ENCODE measurements around the gene MEIS2. TPM values are rescaled to one million over a fixed set of nuclear protein-coding genes. Genes with fewer than 3 reads are reported as not detected.

The MEIS2 gene
- total and polyA plus RNA-seq, 8 donors = 3.9 to 77.7 (median 25.9) TPM

GRCh38 chr15:37094915-37095711 is 5.2 kb downstream of the MEIS2 start:
- peaks cover 0 to 45% (median 17%) of the 10 kb centered on the region in 4 donors for H3K4me1 ChIP-seq
- H3K27me3 ChIP-seq = peaks cover 0 to 32% (median 0%) of the 10 kb centered on the region in 3 donors
- H3K4me3 ChIP-seq = peak overlapping the region; percentile 60 to 79 (median 68)
- DNase-seq = peak in 1 of 2 donors; percentile 53
- H3K36me3 ChIP-seq = peaks cover 0 to 25% (median 16%) of the 10 kb centered on the region in 4 donors
- intact Hi-C loops (cut with DNase I; ENCODE audit: low total_unique reads) = no loop called here
- 55 to 80% (median 60%) methylated on average over 35 to 36 of the region's 36 CpGs for WGBS, 5 donors
- peak overlapping the region in 4 of 5 donors; percentile 91 to 96 (median 94) for H3K27ac ChIP-seq
- TF ChIP-seq POLR2AphosphoS5 (IDR thresholded peaks at IDR 0.05) (no peak), CTCF (IDR thresholded peaks at IDR 0.05) (no peak), EP300 (IDR thresholded peaks at IDR 0.05) (no peak), POLR2A (IDR thresholded peaks at IDR 0.05) (no peak)
- no peaks in the 10 kb centered on the region for H3K9me3 ChIP-seq

GRCh38 chr15:37094333-37094914 is 5.9 kb downstream of the MEIS2 start:
- H3K9me3 ChIP-seq = no peaks in the 10 kb centered on the region
- WGBS, 5 donors = 45 to 61% (median 55%) methylated on average over 7 of the region's 7 CpGs
- TF ChIP-seq POLR2A (IDR thresholded peaks at IDR 0.05) (no peak), CTCF (IDR thresholded peaks at IDR 0.05) (no peak), POLR2AphosphoS5 (IDR thresholded peaks at IDR 0.05) (no peak), EP300 (IDR thresholded peaks at IDR 0.05) (no peak)
- peak overlapping the region in 3 of 4 donors; percentile 60 to 79 (median 75) for H3K4me3 ChIP-seq
- H3K4me1 ChIP-seq = peaks cover 0 to 49% (median 17%) of the 10 kb centered on the region in 4 donors
- peaks cover 0 to 32% (median 0%) of the 10 kb centered on the region in 3 donors for H3K27me3 ChIP-seq
- intact Hi-C loops (cut with DNase I; ENCODE audit: low total_unique reads) = no loop called here
- H3K27ac ChIP-seq = peak overlapping the region in 4 of 5 donors; percentile 91 to 96 (median 94)
- peaks cover 0 to 25% (median 16%) of the 10 kb centered on the region in 4 donors for H3K36me3 ChIP-seq
- peak in 1 of 2 donors; percentile 44 for DNase-seq

GRCh38 chr15:37093480-37094332 is 6.6 kb downstream of the MEIS2 start:
- H3K36me3 ChIP-seq = peaks cover 0 to 25% (median 16%) of the 10 kb centered on the region in 4 donors
- 61 to 77% (median 69%) methylated on average over 11 of the region's 11 CpGs for WGBS, 5 donors
- H3K27me3 ChIP-seq = peaks cover 0 to 31% (median 0%) of the 10 kb centered on the region in 3 donors
- no peak for TF ChIP-seq CTCF (IDR thresholded peaks at IDR 0.05)
- no peak for TF ChIP-seq POLR2AphosphoS5 (IDR thresholded peaks at IDR 0.05)
- no peak for TF ChIP-seq POLR2A (IDR thresholded peaks at IDR 0.05)
- no peak for TF ChIP-seq EP300 (IDR thresholded peaks at IDR 0.05)
- peak in 1 of 2 donors; percentile 50 for DNase-seq
- peak overlapping the region; percentile 10 to 79 (median 51) for H3K4me3 ChIP-seq
- no peaks in the 10 kb centered on the region for H3K9me3 ChIP-seq
- peak overlapping the region in 3 of 5 donors; percentile 94 to 96 (median 95) for H3K27ac ChIP-seq
- intact Hi-C loops (cut with DNase I; ENCODE audit: low total_unique reads) = no loop called here
- H3K4me1 ChIP-seq = peaks cover 0 to 57% (median 17%) of the 10 kb centered on the region in 4 donors

Data from stomach (tissue), 9 donors.